GM21423 (cell line): ENCODE data around the gene SLC7A14.

Experiments used
- ATAC-seq: cut with Tn5 transposase; IDR thresholded peaks from one replicate; pipeline ENCODE4 v1.9.1; 2021; ENCODE audit warnings: mild to moderate bottlenecking, moderate library complexity; ENCODE audit not compliant: unreplicated experiment

SLC7A14 gene

GRCh38 chr3:170431054-170431453, 154.8 kb downstream of the SLC7A14 start:
- no peak for ATAC-seq

DNA sequence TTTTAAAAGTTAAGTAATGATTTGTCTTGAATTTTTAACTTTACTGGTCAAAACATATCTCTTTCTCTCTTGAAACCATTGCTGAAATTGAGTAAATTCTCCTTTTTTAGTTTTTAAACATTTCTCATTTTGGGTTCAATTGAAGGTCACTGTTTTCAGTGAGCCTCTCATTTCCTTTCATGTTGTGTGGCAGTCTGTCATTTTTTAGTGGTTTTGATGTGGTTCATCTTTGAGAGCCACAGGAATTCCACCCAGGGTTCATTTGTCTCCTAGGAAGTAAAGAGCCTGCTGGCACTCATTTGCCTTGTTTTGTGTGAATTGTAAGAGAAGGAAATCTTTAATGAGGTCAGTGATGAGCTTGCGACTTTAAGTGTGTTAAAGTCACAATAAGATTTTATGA, 156.8 kb downstream of the SLC7A14 start:
- ATAC-seq: peak; percentile 46

DNA sequence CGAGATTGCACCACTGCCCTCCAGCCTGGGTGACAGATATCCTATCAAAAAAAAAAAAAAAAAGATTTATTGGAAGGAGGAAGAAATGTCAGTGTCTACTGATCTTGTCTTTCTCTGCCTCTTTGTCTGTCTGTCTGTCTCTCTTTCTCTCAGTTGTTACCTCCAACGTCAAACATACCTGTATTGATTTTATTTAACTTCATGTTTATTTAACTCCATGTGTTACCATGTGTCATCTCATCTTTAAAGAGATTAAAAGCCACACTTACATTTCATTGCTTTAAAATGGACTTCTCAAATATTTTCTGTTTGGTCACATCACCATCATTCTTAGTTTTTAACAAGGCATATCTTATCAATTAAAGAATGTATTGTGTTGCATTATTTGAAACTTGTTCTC, 157.8 kb downstream of the SLC7A14 start:
- no peak for ATAC-seq

DNA sequence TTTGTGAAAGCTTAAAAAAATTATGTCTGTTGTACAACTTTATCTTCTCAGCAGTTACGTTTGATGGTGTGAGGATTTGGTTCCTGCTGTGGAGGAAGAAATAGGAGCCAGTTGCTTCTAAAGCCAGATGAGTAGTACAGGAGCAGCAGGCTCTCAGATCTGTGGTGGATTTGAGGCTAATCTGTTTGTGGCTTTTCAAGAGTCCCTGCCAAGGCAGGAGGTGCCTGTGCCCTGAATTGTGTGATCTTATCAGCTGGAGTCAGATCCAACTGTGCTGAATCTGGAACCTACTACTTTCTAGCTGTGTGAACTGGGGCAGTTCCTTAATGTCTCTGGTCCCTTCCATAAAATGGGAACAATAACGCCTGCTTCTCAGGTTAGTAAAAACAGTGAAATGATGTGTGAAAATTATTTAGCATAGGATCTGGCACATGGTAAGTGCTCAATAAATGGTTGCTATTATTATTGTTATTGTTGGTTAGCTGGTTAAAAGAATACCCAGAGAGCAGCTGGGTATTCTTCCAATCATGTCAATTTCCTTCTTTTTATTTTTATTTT, 159.6 kb downstream of the SLC7A14 start:
- ATAC-seq: no peak

GRCh38 chr3:170425491-170426239, 160.2 kb downstream of the SLC7A14 start:
- ATAC-seq: no peak

DNA sequence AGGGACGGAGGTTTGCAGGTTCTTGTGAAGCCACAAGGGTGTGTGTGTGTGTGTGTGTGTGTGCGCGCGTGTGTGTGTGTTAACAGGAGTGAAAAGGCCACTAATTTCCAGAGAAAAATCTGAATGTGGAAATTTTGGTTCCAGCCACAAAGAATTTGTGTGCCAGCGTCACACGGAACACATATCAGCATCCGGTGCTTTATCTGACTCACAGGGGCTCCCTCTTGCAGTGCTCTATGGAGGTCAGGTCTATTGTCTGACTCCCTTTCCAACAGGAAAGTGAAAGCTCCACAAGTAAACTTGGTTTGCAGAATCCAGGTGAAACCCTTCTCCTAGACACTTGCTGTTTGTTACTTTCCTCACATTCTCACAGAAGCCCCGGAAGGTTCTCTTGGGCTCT, 161.0 kb downstream of the SLC7A14 start:
- no peak for ATAC-seq

- no peak for ATAC-seq
Observed at GRCh38 chr3:170423001-170423615, 162.8 kb downstream of the SLC7A14 start.

DNA sequence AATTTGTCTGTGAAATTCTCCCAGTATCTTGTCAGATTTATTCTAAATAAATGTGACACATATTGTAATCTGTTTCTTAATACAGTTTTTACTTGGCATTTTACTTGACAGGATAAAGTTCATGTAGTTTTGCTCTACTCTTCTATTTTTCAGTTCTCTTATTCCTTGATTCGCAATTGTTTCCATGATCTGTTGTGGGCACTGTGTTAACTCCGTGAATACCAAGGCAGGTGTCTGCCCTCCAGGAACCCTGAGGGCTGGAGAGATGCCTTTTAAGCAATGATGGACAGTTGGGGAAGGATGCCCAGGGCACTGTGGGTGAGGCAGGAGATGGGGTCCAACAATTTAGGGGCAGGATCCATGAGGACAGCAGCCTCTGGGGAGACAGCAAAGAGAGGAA, 164.1 kb downstream of the SLC7A14 start:
- ATAC-seq: no peak

- ATAC-seq: no peak
Observed at GRCh38 chr3:170421111-170421641, 164.7 kb downstream of the SLC7A14 start.

DNA sequence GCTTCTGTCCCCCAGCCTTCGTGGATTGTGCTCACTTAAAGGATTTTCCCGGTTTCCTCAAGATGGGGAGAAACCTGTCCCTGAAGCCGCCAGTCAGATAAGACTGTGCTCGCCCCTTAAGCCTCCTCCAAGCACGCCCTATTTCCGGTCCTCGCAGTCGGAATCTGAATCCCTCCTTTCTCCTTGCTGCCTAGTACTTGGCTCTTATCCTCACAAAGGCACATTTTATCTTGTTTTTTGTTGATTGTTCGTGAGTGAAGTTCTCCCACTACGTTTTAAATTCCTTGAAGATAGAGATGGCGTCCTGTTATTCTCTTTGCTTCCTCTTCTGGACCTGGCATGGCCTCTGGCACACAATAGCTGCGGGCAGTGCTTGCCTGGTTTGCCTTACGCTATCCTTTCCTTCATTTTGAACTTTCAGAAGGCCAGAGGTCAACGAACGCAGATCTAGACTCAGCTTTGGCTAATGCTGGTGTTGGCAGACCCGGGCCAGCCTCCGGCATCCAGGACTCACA, 165.5 kb downstream of the SLC7A14 start:
- no peak for ATAC-seq

DNA sequence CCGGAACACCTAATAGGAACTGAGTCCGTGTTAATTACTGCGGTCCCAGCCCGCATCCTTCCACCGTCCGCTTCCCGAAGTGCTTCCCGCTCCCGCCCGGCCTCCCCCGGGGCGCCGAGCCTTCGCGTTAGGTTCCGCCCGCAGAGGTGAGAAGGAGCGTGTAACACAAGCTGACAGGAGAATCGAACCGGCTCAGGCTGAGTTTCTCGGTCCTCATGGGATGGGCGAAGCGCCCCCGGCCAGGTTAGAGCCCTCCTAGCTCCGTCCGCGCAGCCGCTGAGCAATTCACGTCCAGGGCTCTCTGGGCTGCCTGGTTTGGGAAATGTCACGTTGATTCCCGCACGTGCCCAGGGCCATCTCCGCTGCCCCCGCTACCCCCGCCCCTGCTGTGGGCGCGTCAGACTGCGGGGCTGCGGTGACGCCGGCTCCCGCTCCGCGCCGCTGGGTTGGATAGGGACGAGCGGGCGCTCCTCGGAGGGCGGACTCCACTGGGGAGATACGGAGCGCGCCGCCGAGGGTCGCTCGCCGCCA, 166.3 kb downstream of the SLC7A14 start:
- ATAC-seq: no peak

- ATAC-seq: no peak
Observed at GRCh38 chr3:170418422-170419398, 167.2 kb downstream of the SLC7A14 start, which contains the start of gene CLDN11. Gene CLDN11, plus strand, starts transcription at chr3:170418868. Its CDS starts 199 bp downstream, at chr3:170419067.

GRCh38 chr3:170417090-170417489, 168.8 kb downstream of the SLC7A14 start:
- ATAC-seq: no peak

GRCh38 chr3:170414202-170414663, 171.6 kb downstream of the SLC7A14 start:
- ATAC-seq: no peak

GRCh38 chr3:170413291-170413690, 172.6 kb downstream of the SLC7A14 start:
- no peak for ATAC-seq

GRCh38 chr3:170410428-170411029, 175.3 kb downstream of the SLC7A14 start:
- no peak for ATAC-seq
